Activated naive CD4-positive, alpha-beta T cell treated with anti-CD3 and anti-CD28 coated beads, Interleukin-2, amount 50 U/mL, for 72 hours (primary cell): Measurements from ENCODE around the gene SNX13. TPM values are rescaled to one million over a fixed set of nuclear protein-coding genes. Genes with fewer than 3 reads are reported as not detected.
"Not testable (repeated sequence)": the region's sequence is repeated elsewhere in the genome, so short reads cannot be mapped to it uniquely, and the experiment has no call there.

Experiments
- ATAC-seq, 2 donors: fragments of 150-1000 bp; cut with Tn5 transposase; 2 replicates each; pipeline ENCODE4 v1.10.0; 2021; ENCODE audit warnings: mild to moderate bottlenecking in 2 of 2, moderate library complexity in 2 of 2
- DNase-seq, 2 donors: peaks; one replicate each; pipeline ENCODE4 v3.0.0; 2021 to 2022; ENCODE audit warnings: low spot score in 2 of 2
- H3K27ac Mint-ChIP-seq, 2 donors: one replicate each; pipeline ENCODE4 v1.8.0; 2022; ENCODE audit warnings: mild to moderate bottlenecking in 2 of 2, mixed read lengths in 2 of 2
- H3K36me3 Mint-ChIP-seq, 2 donors: one replicate each; pipeline ENCODE4 v1.8.0; 2022; ENCODE audit warnings: mixed read lengths in 2 of 2
- H3K9me3 Mint-ChIP-seq, 2 donors: one replicate each; pipeline ENCODE4 v1.8.0; 2022; ENCODE audit warnings: mixed read lengths in 2 of 2
- total RNA-seq, 2 donors: library from RNA; stranded (reverse); gene quantifications; one replicate each; pipeline ENCODE4 v1.2.3, GENCODE V29; 2022

SNX13 gene
- total RNA-seq, 2 donors from 2014 or later = 22.4 to 25.6 TPM

DNA sequence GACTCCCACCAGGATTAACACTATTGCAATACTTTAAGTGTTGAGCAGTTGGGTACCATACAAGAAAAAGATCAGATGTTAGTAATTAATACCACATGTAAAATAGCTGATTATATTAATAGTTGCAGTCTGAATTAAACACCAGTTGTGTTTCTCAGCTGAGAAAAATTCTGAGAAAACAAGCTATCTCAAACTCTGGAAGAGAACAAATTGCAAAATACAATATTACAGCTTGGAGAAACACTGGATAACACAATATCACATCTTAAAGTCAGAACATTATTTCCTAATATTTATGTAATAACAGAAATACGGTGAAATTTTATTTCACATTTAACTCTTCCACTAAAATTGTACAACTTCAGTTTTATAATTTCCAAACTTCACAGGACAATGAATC is 9.2 kb downstream of the SNX13 start:
- Mint-ChIP-seq H3K27ac (no peak overlapping the region), H3K36me3 (no peaks in the 10 kb centered on the region)
- no peak for DNase-seq

DNA sequence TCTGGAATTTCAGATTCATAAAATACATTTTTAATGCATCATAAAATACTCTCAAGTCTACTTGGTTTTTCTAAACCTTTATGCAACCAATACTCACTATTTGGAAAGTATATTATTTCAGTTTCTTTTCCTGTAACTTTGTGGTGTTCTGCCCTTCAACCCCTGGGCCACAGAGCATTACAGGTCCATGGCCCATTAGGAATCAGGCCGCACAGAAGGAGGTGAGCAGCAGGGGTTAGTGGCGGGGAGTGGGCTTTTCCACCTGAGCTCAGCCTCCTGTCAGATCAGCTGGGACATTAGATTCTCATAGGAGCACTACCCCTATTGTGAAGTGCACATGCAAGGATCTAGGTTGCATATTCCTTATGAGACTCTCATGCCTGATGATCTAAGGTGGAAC is 9.7 kb downstream of the SNX13 start:
- Mint-ChIP-seq H3K27ac (no peak overlapping the region), H3K9me3 (no peaks in the 10 kb centered on the region), H3K36me3 (no peaks in the 10 kb centered on the region)
- ATAC-seq = peak in 1 of 2 donors; percentile 9
- DNase-seq = no peak

More for the DNA sequence above, 9.2 kb downstream of the SNX13 start:
- no peaks in the 10 kb centered on the region for H3K9me3 Mint-ChIP-seq
- ATAC-seq = no peak

DNA sequence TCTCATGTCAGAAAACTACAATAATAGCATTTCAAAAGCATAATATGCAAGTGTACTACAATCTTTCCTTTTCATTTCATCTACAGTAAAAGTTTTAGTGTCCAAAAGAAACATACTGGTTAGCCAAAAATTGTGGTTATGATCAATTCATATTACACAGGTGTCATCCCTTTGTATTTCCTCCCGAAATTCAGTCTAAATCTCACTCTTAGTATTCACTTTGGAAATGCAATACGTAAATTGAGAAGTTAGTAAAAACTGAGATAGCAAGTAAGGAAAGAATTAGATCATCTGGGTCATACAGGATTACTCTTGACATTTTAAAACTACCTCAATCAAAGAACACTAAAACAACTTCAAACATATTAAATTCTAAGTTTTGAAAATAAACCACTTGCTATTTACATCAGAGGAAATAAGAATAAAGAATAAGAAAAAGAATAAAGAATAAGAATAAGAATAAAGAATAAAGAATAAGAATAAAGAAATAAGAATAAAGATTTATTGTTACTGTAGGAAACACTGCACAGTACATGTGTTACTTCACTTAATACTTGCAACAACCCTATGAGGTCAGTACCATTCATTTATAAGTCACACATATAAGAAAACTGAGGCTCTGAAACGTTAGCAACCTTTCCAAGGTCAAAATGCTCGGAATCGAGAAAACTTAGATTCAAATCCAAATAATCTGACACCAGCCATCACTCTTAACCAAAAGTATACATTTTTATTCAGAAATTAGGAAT is 10.5 kb downstream of the SNX13 start:
- Mint-ChIP-seq H3K27ac (no peak overlapping the region), H3K36me3 (no peaks in the 10 kb centered on the region), H3K9me3 (no peaks in the 10 kb centered on the region)
- ATAC-seq (peak; percentile 86 to 89), DNase-seq (no peak)

DNA sequence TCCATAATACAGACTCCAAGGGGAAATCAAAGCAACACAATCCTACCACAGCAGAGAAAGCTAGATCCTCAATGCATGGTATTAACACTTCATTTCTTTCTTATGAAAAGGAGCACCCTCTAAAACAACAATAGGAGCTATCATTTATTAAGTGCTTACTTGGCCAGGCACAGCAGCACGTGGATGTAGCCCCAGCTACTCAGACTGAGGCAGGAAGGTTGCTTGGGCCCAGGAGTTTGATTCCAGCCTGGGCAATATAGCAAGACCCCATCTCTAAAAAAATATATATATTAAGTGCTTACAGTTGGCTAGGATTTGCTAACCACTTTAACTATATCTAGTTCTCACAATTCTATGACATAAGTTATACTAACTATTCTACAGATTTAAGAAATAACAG is 12.2 kb downstream of the SNX13 start:
- no peak overlapping the region for H3K27ac Mint-ChIP-seq
- DNase-seq (no peak), ATAC-seq (no peak)
- H3K9me3 Mint-ChIP-seq = no peaks in the 10 kb centered on the region
- H3K36me3 Mint-ChIP-seq = no peaks in the 10 kb centered on the region

DNA sequence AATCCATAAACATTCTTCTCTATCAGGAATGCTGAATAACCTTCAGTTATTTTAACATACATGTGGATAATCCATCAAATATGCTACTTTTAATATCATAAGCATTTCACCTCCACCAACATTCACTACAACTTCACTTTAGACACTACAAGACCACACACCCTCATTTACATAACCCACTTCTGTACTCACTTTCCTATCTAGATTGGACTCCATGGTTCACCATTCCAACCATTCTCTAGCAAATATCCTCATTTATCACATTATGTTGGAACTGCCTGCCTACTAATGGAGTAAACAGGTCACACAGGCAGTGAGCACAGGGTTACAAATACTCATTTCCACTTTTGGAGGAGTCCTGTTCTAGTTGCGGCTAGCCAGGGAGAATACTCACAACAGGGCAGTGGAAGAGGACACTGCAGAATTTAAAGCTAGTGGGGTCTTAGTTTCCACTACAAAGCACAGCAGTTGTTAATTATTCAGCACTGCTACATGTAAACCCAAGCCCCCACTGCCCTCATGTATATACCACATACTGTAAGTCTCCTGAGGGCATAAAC is 18.4 kb downstream of the SNX13 start:
- Mint-ChIP-seq H3K27ac (no peak overlapping the region), H3K9me3 (no peaks in the 10 kb centered on the region), H3K36me3 (peaks cover 0 to 6% of the 10 kb centered on the region in 2 donors)
- DNase-seq (no peak), ATAC-seq (no peak)

DNA sequence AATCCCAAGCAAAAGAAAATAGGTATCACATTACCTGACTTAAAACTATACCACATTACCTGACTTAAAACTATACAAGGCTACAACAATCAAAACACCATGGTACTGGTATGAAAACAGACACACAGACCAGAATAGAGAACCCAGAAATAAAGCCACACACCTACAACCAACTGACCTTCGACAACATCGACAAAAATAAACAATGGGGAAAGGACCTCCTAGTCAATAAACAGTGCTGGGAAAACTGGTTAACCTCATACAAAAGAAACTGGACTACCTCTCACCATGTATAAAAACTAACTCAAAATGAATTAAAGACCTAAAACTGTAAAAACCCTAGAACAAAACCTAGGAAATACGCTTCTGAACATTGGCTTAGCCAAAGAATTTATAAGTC is 22.5 kb downstream of the SNX13 start:
- no peak overlapping the region for H3K27ac Mint-ChIP-seq
- ATAC-seq (no peak), DNase-seq (no peak)
- peaks cover 0 to 6% of the 10 kb centered on the region in 2 donors for H3K36me3 Mint-ChIP-seq
- H3K9me3 Mint-ChIP-seq = no peaks in the 10 kb centered on the region

DNA sequence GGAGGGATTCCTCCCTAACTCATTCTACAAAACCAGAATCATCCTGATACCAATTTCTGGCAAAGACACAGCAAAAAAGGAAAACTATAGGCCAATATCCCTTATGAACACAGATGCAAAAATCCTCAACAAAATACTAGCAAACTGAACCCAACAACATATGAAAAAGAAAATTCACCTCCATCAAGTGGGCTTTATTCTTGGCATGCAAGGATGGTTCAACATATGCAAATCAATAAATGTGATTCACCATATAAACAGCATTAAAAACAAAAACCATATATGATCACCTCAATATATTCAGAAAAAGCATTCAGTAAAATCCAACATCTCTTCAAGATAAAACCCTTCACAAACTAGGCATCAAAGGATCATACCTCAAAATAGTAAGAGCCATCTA is 23.5 kb downstream of the SNX13 start:
- no peak overlapping the region for H3K27ac Mint-ChIP-seq
- DNase-seq (no peak), ATAC-seq (no peak)
- H3K9me3 Mint-ChIP-seq = no peaks in the 10 kb centered on the region
- peaks cover 0 to 6% of the 10 kb centered on the region in 2 donors for H3K36me3 Mint-ChIP-seq

DNA sequence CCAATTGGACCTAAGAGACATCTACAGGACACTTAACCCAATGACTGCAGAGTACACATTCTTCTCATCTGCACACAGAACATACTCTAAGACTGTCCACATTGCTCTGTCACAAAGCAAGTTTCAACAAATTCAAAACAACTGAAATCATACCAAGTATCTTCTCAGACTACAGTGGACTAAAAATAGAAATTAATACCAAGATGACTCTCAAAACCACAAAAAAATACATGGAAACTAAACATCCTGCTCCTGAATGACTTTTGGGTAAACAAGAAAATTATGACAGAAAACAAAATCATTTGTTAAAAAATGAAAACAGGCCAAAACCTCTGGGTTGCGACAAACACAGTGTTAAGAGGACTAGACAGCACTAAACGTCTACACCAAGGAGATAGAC is 24.5 kb downstream of the SNX13 start:
- ATAC-seq = no peak
- peaks cover 0 to under 1% of the 10 kb centered on the region in 2 donors for H3K9me3 Mint-ChIP-seq
- H3K27ac Mint-ChIP-seq = no peak overlapping the region
- peaks cover 1 to 7% of the 10 kb centered on the region in 2 donors for H3K36me3 Mint-ChIP-seq
- DNase-seq = no peak

DNA sequence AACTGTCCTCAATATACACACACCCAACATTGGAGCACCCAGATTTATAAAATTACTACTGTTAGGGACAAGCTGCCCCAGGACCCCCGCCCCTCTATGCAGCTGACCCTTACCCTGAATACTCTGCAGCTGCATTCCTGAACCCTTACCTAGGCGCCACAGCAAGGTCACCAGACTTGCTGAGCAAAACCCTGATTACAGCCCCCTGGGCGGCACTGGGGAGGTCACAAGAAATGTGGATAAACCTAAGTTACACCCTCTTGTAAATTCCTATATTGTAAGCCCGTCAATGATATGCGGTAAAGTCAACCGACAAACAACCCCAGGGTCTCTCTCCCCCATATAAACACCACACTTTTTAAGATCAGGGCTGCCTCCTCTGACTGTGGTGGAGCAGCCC is 25.1 kb downstream of the SNX13 start:
- ATAC-seq (no peak), DNase-seq (no peak)
- peaks cover 8 to 13% of the 10 kb centered on the region in 2 donors for H3K36me3 Mint-ChIP-seq
- no peak overlapping the region for H3K27ac Mint-ChIP-seq
- peaks cover 4 to 6% of the 10 kb centered on the region in 2 donors for H3K9me3 Mint-ChIP-seq

DNA sequence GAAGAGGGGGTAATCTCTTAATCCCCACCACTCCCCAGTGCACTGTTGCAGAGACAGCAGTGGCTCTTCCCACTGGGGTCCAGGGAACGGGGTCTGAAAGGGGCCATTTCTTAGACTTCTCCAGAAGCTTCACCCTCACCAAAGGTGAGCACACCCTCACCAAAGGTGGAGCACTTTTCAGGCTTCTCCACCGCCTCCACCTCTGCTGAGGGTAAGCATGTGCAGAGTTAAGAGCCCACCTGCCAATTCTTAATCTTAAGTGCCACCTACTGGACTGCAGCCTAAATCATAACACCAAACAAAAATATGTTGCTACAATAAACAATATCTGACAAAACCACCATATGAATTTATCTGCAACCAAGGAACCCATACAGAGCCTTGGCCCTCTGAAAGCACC is 27.0 kb downstream of the SNX13 start:
- H3K27ac Mint-ChIP-seq = no peak overlapping the region
- H3K36me3 Mint-ChIP-seq = peaks cover 12 to 30% of the 10 kb centered on the region in 2 donors
- DNase-seq (no peak), ATAC-seq (peak in 1 of 2 donors; percentile 16)
- H3K9me3 Mint-ChIP-seq = peaks cover 4 to 6% of the 10 kb centered on the region in 2 donors

DNA sequence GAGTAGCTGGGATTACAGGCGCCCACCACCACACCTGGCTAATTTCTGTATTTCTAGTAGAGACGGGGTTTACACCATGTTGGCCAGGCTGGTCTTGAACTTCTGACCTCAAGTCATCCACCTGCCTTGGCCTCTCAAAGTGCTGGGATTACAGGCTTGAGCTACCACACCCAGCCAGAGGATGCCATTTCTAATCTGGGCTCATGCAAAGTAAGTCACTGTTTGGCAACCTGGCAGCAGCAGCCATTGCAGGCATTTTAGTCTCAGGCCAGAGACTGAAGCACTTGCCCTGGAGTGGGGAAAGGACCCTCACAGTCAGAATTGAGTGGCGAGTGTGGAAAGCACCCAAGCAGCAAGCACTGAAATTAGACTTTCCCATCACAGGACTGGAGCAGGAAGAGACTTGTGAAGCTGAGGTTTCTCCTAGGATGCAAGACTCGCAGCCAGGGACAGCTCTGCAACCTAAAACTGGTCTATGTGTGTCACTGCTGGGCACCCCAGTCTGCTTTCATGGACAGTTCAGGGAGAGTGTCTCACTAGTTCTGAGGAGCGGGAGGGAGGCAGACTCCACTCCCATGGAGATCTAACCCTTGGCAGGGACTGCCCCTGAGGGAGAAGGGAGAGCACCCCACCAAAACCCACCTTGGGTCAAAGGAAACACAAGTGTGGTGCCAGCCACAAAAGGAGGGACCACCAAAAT is 27.6 kb downstream of the SNX13 start:
- no peak overlapping the region for H3K27ac Mint-ChIP-seq
- peak in 1 of 2 donors; percentile 20 for ATAC-seq
- peaks cover 4 to 6% of the 10 kb centered on the region in 2 donors for H3K9me3 Mint-ChIP-seq
- peaks cover 12 to 29% of the 10 kb centered on the region in 2 donors for H3K36me3 Mint-ChIP-seq
- DNase-seq = no peak

DNA sequence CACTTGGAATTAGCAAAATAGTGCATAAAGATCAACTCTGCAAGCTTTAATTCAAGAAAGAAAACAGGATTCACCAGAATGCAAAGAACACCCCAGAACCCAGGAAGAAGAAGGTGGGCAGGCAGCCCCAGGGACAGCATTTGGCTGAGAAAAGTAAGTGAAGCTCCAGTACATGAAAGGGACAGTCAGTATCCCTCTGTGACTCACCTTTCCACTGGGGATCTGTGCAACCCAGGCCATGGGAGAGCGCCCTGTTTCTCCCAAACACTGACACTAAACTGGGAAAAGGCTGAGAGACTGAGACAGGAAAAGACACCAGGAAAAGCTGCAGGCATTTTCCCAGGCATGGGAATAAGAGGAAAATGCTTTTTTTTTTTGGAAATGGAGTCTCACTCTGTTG is 28.2 kb downstream of the SNX13 start:
- no peak for ATAC-seq
- Mint-ChIP-seq H3K9me3 (peaks cover 4 to 6% of the 10 kb centered on the region in 2 donors), H3K36me3 (peaks cover 12 to 29% of the 10 kb centered on the region in 2 donors)

DNA sequence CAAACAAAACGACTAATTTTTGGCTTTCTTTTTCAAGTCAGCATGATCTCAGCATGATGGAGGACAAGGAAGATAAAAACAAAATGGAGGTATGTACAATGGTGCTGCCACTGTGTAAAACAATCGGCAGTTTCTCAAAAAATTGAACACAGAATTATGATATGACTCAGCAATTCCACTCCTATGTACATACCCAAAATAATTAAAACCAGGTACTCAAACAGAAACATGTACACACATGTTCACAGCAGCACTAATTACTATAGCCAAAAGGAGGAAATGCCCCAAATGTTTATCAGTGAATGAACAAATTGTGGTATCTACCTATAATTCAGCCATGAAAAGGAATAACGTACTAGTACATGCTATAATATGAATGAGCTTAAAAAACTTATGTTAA is 29.9 kb downstream of the SNX13 start:
- H3K36me3 Mint-ChIP-seq = peaks cover 12 to 29% of the 10 kb centered on the region in 2 donors
- ATAC-seq (no peak), DNase-seq (no peak)
- peaks cover 4 to 6% of the 10 kb centered on the region in 2 donors for H3K9me3 Mint-ChIP-seq
- H3K27ac Mint-ChIP-seq = no peak overlapping the region

More for the DNA sequence above, 28.2 kb downstream of the SNX13 start:
- no peak for DNase-seq
- H3K27ac Mint-ChIP-seq = no peak overlapping the region

DNA sequence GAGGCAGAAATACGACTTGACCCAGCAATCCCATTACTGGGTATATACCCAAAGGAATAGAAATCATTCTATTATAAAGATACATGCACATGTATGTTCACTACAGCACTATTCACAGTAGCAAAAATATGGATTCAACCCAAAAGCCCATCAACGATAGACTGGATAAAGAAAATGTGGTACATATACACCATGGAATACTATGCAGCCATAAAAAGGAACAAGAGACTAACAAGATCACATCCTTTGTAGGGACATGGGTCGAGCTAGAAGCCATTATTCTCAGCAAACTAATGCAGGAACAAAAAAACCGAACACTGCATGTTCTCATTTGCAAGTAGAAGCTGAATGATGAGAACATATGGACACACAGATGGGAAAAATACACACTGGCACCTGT is 31.0 kb downstream of the SNX13 start:
- not testable (repeated sequence) for ATAC-seq, H3K9me3 Mint-ChIP-seq, H3K27ac Mint-ChIP-seq, DNase-seq
- peaks cover 12 to 29% of the 10 kb centered on the region in 2 donors for H3K36me3 Mint-ChIP-seq

DNA sequence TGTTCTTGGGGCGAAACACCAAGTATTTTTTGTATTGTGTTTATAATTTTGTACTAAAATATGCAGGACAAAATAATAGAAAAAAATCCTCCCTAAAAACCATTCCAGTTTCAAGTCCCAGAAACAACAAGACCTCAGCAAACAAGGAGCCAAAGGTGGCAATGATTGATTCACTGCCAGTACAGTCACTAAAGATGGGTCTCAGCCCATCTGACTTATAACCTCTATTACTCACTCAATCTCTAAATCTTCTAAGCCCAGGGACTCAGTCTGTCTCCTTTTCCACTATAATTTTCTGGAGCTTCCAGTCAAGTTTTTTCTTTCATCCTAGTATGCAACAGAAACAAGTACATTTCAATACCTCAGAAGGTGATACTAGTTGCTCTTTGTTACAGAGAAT is 33.3 kb downstream of the SNX13 start:
- ATAC-seq (peak in 1 of 2 donors; percentile 51), DNase-seq (no peak)
- H3K9me3 Mint-ChIP-seq = peaks cover 4 to 6% of the 10 kb centered on the region in 2 donors
- H3K27ac Mint-ChIP-seq = no peak overlapping the region
- peaks cover 12 to 29% of the 10 kb centered on the region in 2 donors for H3K36me3 Mint-ChIP-seq

DNA sequence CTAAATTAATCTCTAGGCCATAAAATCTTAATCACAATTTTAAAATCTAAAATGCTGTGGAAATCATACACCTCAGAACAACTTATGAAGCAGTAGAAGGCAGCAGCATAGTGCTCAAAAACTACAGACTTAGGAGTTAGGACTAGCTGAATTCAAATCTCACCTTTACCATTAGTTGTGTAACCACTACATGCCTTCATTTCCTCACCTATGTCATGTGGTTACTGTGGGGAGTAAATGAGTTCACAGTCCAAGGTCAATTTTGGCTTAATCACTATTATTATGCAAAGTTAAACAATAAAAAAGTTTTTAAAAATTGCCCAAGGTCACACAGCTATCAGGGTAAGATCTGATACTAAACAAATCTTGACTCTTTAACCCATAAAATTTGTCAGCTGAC is 37.0 kb downstream of the SNX13 start:
- Mint-ChIP-seq H3K36me3 (peaks cover 0 to 5% of the 10 kb centered on the region in 2 donors), H3K27ac (no peak overlapping the region), H3K9me3 (no peaks in the 10 kb centered on the region)
- ATAC-seq (no peak), DNase-seq (no peak)

DNA sequence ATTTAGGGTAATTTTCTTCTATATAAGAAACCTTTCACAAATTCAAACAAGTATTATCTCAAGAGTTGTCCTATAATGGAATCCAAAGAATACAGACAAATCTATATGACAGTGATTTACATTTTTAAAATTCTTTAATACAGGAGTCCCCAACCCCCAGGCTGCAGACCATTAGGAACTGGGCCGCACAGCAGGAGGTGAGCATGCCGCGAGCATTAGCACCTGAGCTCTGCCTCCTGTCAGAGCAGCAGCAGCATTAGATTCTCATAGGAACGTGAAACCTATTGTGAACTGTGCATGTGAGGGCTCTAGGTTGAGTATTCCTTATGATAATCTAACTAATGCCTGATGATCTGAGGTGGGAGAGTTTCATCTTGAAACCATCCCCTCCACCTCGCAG is 37.7 kb downstream of the SNX13 start:
- DNase-seq (no peak), ATAC-seq (no peak)
- no peak overlapping the region for H3K27ac Mint-ChIP-seq
- no peaks in the 10 kb centered on the region for H3K36me3 Mint-ChIP-seq
- H3K9me3 Mint-ChIP-seq = no peaks in the 10 kb centered on the region
